Stimulated activated CD4-positive, alpha-beta T cell treated with anti-CD3 and anti-CD28 coated beads, Interleukin-1b, Interleukin-23, amount 100 ng/mL, for 48 hours (primary cell): Measurements from ENCODE around the gene POU6F2.

Experiments used
- DNase-seq: peaks from one replicate; pipeline ENCODE4 v3.0.0-alpha.2; 2020

Gene POU6F2

DNA sequence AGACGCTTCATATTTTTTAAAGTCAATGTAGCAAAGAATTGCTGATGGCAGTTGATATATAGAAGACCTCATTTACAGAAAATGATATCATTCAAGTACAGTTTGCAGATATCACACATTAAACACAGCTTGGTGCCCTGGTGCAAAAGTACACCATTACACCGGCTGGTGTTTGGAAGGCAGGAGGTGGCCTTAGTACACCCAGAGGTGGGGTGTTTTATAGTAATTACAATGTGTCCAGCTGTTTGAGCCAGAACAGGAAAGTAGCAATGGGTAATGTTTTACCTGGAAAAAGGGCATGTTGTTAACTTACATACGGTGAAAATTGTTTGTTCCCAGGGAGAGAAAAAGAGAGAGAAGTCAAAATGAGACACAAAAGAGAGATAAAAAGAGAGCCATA lies 485.5 kb downstream of the POU6F2 start:
- no peak for DNase-seq

GRCh38 chr7:39464350-39465054 lies 486.8 kb downstream of the POU6F2 start:
- no peak for DNase-seq

- peak; percentile 25 for DNase-seq
Measured at GRCh38 chr7:39465055-39465929, 487.6 kb downstream of the POU6F2 start.

DNA sequence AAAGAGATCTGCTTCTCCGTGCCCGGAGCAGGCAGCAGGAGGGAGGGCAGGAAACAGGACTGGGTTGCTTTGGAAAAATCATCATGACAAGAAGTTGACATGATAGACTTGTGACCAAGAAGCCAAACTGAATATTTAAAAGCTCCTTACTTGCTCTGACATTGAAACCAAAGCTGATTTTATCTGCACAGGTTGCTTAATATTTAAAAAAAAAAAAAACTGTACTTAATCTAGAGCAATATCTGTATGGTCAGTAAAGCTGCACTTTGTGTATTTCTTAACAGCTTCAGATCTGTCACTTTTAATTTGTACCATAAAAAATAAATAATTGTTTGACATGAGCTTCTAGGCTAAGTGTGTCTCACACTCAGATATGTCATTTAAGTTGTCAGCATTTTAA lies 490.6 kb downstream of the POU6F2 start:
- DNase-seq: no peak

GRCh38 chr7:39468808-39469374 lies 491.2 kb downstream of the POU6F2 start:
- DNase-seq: no peak

- no peak for DNase-seq
Measured at GRCh38 chr7:39480901-39481300, 503.2 kb downstream of the POU6F2 start.

- no peak for DNase-seq
Measured at GRCh38 chr7:39488467-39489393, 511.0 kb downstream of the POU6F2 start.

DNA sequence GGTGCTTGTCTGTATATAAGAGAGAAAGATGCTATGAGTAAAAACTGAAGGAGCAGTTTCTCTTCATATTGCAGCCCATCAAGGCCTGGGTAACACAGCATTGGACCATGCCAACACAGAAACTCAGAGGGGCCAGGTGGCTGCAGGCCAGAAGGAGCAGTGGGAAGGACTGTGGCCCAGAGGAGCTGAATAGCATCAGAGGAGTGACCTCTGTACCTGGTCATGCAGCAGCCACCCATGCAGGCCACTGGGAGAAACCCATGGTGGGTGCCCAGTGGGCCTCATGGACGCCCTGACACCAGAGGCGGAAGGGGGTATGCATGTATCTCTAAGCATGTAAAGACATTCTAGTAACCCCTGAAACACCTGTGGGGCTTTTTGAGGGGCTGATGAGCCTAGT lies 512.6 kb downstream of the POU6F2 start:
- DNase-seq: no peak

DNA sequence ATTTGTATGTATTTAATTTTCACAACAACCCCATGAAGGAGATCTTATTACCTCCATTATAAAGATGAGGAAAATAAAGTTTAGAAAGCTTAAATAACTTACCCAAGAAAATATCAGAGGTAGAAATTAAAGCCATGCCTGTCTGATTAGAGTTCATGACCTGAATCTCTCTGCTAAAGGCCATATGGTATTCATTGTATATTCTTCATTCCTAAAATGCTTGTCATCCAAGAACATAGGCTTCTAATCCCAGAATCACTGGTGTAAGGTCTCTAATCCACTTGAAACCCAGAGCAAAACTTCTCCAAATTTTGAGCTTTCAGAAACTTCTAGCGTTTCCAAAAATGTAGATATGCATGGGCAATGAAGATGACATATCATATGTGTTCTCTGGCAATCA lies 516.2 kb downstream of the POU6F2 start:
- DNase-seq: no peak

GRCh38 chr7:39501358-39501757 lies 523.6 kb downstream of the POU6F2 start:
- no peak for DNase-seq

- DNase-seq: peak; percentile 9
Measured at GRCh38 chr7:39504963-39505362, 527.3 kb downstream of the POU6F2 start.

GRCh38 chr7:39507866-39508551 lies 530.3 kb downstream of the POU6F2 start:
- no peak for DNase-seq

- no peak for DNase-seq
Measured at GRCh38 chr7:39509436-39509835, 531.7 kb downstream of the POU6F2 start.

DNA sequence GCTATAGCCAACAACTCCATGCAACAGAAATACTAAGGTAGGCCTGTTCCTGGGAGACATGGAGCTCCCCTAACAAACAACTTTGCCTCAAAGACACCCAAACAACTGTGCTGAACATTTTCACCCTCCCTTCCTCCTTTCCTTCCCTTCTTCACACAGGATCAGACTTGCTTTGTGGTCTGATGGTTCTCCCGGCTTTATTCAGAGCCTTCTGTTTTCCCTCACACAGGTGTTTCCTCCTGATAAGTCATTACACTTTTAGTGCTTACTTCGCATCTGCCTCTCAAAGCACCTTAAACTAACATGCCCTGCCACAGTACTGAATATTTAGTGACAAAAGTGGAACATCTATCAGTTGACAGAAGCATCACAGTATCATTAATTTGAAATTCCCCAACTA lies 532.2 kb downstream of the POU6F2 start:
- DNase-seq: no peak

GRCh38 chr7:39510864-39511354 lies 533.2 kb downstream of the POU6F2 start:
- DNase-seq: peak; percentile 4

GRCh38 chr7:39515534-39516228 lies 538.0 kb downstream of the POU6F2 start:
- DNase-seq: no peak

- DNase-seq: no peak
Measured at GRCh38 chr7:39516498-39516897, 538.8 kb downstream of the POU6F2 start.

- no peak for DNase-seq
Measured at GRCh38 chr7:39517240-39517639, 539.5 kb downstream of the POU6F2 start.
